WTC11 (cell line): ENCODE measurements around the gene SIKE1. TPM values are rescaled to one million over a fixed set of nuclear protein-coding genes. Genes with fewer than 3 reads are reported as not detected.

Source experiments
- ATAC-seq: fragments of 200-7000 bp; cut with Tn5 transposase; 2 replicates; pipeline ENCODE4 v1.10.0; 2021; ENCODE audit warnings: mild to moderate bottlenecking, moderate library complexity
- CTCF ChIA-PET: fragments of 300-600 bp; sonication (Branson Sonifier 250); formaldehyde crosslinking; loops from one replicate; lab custom pipeline; 2021; ENCODE audit warnings: antibody characterized with exemption; lab: Charles Lee
- POLR2A ChIA-PET: fragments of 350-600 bp; sonication (Branson Sonifier 250); formaldehyde crosslinking; loops from one replicate; lab custom pipeline; 2021; ENCODE audit warnings: antibody characterized with exemption; lab: Charles Lee
- DNase-seq: peaks from one replicate; pipeline ENCODE4 v3.0.0; 2021; ENCODE audit warnings: low spot score
- H3K27ac Mint-ChIP-seq: 2 replicates; pipeline ENCODE4 v1.8.0; 2021; ENCODE audit warnings: mixed read lengths
- H3K27me3 Mint-ChIP-seq: 2 replicates; pipeline ENCODE4 v1.8.0; 2021; ENCODE audit warnings: low read depth, mild to moderate bottlenecking, moderate library complexity, mixed read lengths
- H3K36me3 Mint-ChIP-seq: 2 replicates; pipeline ENCODE4 v1.8.0; 2021; ENCODE audit warnings: mixed read lengths
- H3K4me1 Mint-ChIP-seq: 2 replicates; pipeline ENCODE4 v1.8.0; 2022; ENCODE audit warnings: mixed read lengths
- H3K4me3 Mint-ChIP-seq: 2 replicates; pipeline ENCODE4 v1.8.0; 2021; ENCODE audit warnings: mild to moderate bottlenecking, moderate library complexity, mixed read lengths
- H3K9me3 Mint-ChIP-seq: 2 replicates; pipeline ENCODE4 v1.8.0; 2021; ENCODE audit warnings: mixed read lengths
- AFF4 ChIP-seq: sonication (generic); formaldehyde crosslinking; IDR thresholded peaks from 2 replicates; pipeline ENCODE4 v1.8.1; 2023; ENCODE audit warnings: mild to moderate bottlenecking, missing genetic modification reagents, borderline replicate concordance
- E2F1 ChIP-seq: sonication (generic); formaldehyde crosslinking; IDR thresholded peaks from 2 replicates; pipeline ENCODE4 v1.8.0; 2022; ENCODE audit warnings: mild to moderate bottlenecking, missing genetic modification reagents
- E2F4 ChIP-seq: sonication (generic); formaldehyde crosslinking; IDR thresholded peaks from 2 replicates; pipeline ENCODE4 v1.8.1; 2022; ENCODE audit warnings: low read depth, mild to moderate bottlenecking, moderate library complexity, missing genetic modification reagents, borderline replicate concordance
- ELF4 ChIP-seq: sonication (generic); formaldehyde crosslinking; IDR thresholded peaks from 2 replicates; pipeline ENCODE4 v1.8.1; 2022; ENCODE audit warnings: low read depth, mild to moderate bottlenecking, moderate library complexity, missing genetic modification reagents
- ERG ChIP-seq: fragments of 250-450 bp; sonication (Bioruptor Pico); IDR thresholded peaks from 2 replicates; pipeline ENCODE4 v1.8.0; 2021; ENCODE audit warnings: mild to moderate bottlenecking
- ESRRA ChIP-seq: sonication (generic); formaldehyde crosslinking; IDR thresholded peaks from 2 replicates; pipeline ENCODE4 v1.8.1; 2022; ENCODE audit warnings: mild to moderate bottlenecking, missing genetic modification reagents, borderline replicate concordance
- FOXK1 ChIP-seq: sonication (generic); formaldehyde crosslinking; IDR thresholded peaks from 2 replicates; pipeline ENCODE4 v1.8.0; 2022; ENCODE audit warnings: mild to moderate bottlenecking, moderate library complexity, missing genetic modification reagents
- FOXP4 ChIP-seq: sonication (generic); formaldehyde crosslinking; IDR thresholded peaks from 2 replicates; pipeline ENCODE4 v1.8.0; 2022; ENCODE audit warnings: mild to moderate bottlenecking, missing genetic modification reagents
- OVOL2 ChIP-seq: fragments of 250-450 bp; sonication (Bioruptor Pico); IDR thresholded peaks from 2 replicates; pipeline ENCODE4 v1.9.0; 2021; ENCODE audit warnings: mild to moderate bottlenecking, borderline replicate concordance
- PRRX2 ChIP-seq: fragments of 250-450 bp; sonication (Bioruptor Pico); IDR thresholded peaks from 2 replicates; pipeline ENCODE4 v1.8.0; 2021; ENCODE audit warnings: mild to moderate bottlenecking
- SOX15 ChIP-seq: fragments of 250-450 bp; sonication (Bioruptor Pico); IDR thresholded peaks from 2 replicates; pipeline ENCODE4 v1.9.0; 2021; ENCODE audit warnings: mild to moderate bottlenecking
- SP1 ChIP-seq: sonication (generic); formaldehyde crosslinking; conservative IDR thresholded peaks from 2 replicates; pipeline ENCODE4 v1.8.1; 2022; ENCODE audit warnings: missing genetic modification reagents
- TCF7 ChIP-seq: sonication (generic); formaldehyde crosslinking; IDR thresholded peaks from 2 replicates; pipeline ENCODE4 v1.8.0; 2022; ENCODE audit warnings: mild to moderate bottlenecking, low read depth, missing genetic modification reagents, moderate library complexity
- ZBTB21 ChIP-seq: sonication (generic); formaldehyde crosslinking; IDR thresholded peaks from 2 replicates; pipeline ENCODE4 v1.8.1; 2023; ENCODE audit warnings: mild to moderate bottlenecking, missing genetic modification reagents, borderline replicate concordance
- ZNF219 ChIP-seq: sonication (generic); formaldehyde crosslinking; IDR thresholded peaks from 2 replicates; pipeline ENCODE4 v1.8.0; 2023; ENCODE audit warnings: missing genetic modification reagents, mild to moderate bottlenecking, borderline replicate concordance
- ZNF263 ChIP-seq: sonication (generic); formaldehyde crosslinking; IDR thresholded peaks from 2 replicates; pipeline ENCODE4 v1.8.1; 2022; ENCODE audit warnings: low read depth, mild to moderate bottlenecking, moderate library complexity, missing genetic modification reagents
- ZNF396 ChIP-seq: fragments of 250-450 bp; sonication (Bioruptor Pico); IDR thresholded peaks from 2 replicates; pipeline ENCODE4 v1.8.0; 2021; ENCODE audit warnings: mild to moderate bottlenecking, moderate library complexity, borderline replicate concordance
- ZNF416 ChIP-seq: fragments of 250-450 bp; sonication (Bioruptor Pico); IDR thresholded peaks from 2 replicates; pipeline ENCODE4 v1.9.0; 2021; ENCODE audit warnings: mild to moderate bottlenecking, inconsistent platforms
- ZNF512 ChIP-seq: sonication (generic); formaldehyde crosslinking; IDR thresholded peaks from 2 replicates; pipeline ENCODE4 v1.8.1; 2022; ENCODE audit warnings: missing genetic modification reagents, borderline replicate concordance
- total RNA-seq: library from RNA; stranded (reverse); gene quantifications from 3 replicates; pipeline ENCODE4 v1.2.3, GENCODE V29; 2021
- TF ChIP-seq, protein P1 (sequence below): sonication (generic); formaldehyde crosslinking; IDR thresholded peaks from 2 replicates; pipeline ENCODE4 v1.8.1; 2022; ENCODE audit warnings: low read depth, missing genetic modification reagents, borderline replicate concordance
- TF ChIP-seq, protein P2 (sequence below): sonication (generic); formaldehyde crosslinking; IDR thresholded peaks from 2 replicates; pipeline ENCODE4 v1.8.1; 2023; ENCODE audit warnings: mild to moderate bottlenecking, missing genetic modification reagents, moderate library complexity
- TF ChIP-seq, protein P3 (sequence below): sonication (generic); formaldehyde crosslinking; IDR thresholded peaks from 2 replicates; pipeline ENCODE4 v1.8.0; 2022; ENCODE audit warnings: mild to moderate bottlenecking, missing genetic modification reagents

The SIKE1 gene
- total RNA-seq, 1 experiment from 2014 or later = 68.7 TPM

DNA sequence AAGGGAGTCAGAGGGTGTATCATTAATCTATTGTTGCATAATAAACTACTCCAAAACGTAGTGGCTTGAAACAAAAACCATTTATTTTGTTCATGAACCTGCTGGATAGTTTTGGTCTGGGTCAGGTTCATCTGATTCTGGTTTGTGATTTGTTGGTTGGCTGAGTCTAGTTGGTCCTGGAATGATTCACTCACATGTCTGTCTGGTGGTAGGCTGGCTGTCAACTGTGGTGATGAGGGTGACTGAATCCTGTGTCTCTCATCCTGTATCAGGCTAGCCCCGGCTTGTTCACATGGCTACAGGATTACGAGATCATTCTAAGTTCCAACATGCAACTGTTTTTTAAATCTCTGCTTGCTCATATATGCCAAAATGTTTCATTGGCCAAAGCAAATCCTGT lies 22.5 kb upstream of the SIKE1 start:
- DNase-seq = no peak
- Mint-ChIP-seq H3K27ac (no peak overlapping the region), H3K4me3 (no peak overlapping the region), H3K27me3 (peaks cover 8% of the 10 kb centered on the region), H3K4me1 (no peaks in the 10 kb centered on the region), H3K36me3 (peaks cover 4% of the 10 kb centered on the region), H3K9me3 (peaks cover 9% of the 10 kb centered on the region)
- ChIA-PET POLR2A (no interaction called here), CTCF (no interaction called here)
- TF ChIP-seq ZNF263 (CRISPR knock-in tag) = no peak
- TF ChIP-seq FOXK1 (CRISPR knock-in tag) = no peak
- no peak for TF ChIP-seq TCF7 (CRISPR knock-in tag)
- no peak for TF ChIP-seq PRRX2 (CRISPR knock-in tag)
- no peak for TF ChIP-seq ZNF396 (CRISPR knock-in tag)
- TF ChIP-seq SP1 (CRISPR knock-in tag) = no peak
- TF ChIP-seq ZBTB21 = no peak
- TF ChIP-seq AFF4 (CRISPR knock-in tag) = no peak
- TF ChIP-seq, protein P1, sequence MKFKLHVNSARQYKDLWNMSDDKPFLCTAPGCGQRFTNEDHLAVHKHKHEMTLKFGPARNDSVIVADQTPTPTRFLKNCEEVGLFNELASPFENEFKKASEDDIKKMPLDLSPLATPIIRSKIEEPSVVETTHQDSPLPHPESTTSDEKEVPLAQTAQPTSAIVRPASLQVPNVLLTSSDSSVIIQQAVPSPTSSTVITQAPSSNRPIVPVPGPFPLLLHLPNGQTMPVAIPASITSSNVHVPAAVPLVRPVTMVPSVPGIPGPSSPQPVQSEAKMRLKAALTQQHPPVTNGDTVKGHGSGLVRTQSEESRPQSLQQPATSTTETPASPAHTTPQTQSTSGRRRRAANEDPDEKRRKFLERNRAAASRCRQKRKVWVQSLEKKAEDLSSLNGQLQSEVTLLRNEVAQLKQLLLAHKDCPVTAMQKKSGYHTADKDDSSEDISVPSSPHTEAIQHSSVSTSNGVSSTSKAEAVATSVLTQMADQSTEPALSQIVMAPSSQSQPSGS = no peak
- TF ChIP-seq SOX15 (CRISPR knock-in tag) = no peak
- no peak for TF ChIP-seq ZNF416 (CRISPR knock-in tag)
- no peak for TF ChIP-seq ZNF219
- TF ChIP-seq E2F1 = no peak
- ATAC-seq = no peak

- H3K27me3 Mint-ChIP-seq = peaks cover 34% of the 10 kb centered on the region
- peaks cover 14% of the 10 kb centered on the region for H3K9me3 Mint-ChIP-seq
- TF ChIP-seq, protein P2, sequence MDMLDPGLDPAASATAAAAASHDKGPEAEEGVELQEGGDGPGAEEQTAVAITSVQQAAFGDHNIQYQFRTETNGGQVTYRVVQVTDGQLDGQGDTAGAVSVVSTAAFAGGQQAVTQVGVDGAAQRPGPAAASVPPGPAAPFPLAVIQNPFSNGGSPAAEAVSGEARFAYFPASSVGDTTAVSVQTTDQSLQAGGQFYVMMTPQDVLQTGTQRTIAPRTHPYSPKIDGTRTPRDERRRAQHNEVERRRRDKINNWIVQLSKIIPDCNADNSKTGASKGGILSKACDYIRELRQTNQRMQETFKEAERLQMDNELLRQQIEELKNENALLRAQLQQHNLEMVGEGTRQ = no peak
- TF ChIP-seq FOXP4 (CRISPR knock-in tag) (no peak), ZNF512 (CRISPR knock-in tag) (no peak), ERG (no peak), ELF4 (CRISPR knock-in tag) (no peak), ESRRA (no peak), OVOL2 (CRISPR knock-in tag) (no peak), ZNF219 (no peak), E2F4 (CRISPR knock-in tag) (no peak)
- TF ChIP-seq, protein P3, sequence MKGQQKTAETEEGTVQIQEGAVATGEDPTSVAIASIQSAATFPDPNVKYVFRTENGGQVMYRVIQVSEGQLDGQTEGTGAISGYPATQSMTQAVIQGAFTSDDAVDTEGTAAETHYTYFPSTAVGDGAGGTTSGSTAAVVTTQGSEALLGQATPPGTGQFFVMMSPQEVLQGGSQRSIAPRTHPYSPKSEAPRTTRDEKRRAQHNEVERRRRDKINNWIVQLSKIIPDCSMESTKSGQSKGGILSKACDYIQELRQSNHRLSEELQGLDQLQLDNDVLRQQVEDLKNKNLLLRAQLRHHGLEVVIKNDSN (CRISPR knock-in tag) = no peak
- DNase-seq (no peak), ATAC-seq (no peak)
- peaks cover 3% of the 10 kb centered on the region; the same call in 1 of the 2 replicates for H3K36me3 Mint-ChIP-seq
- no peak overlapping the region for H3K4me3 Mint-ChIP-seq
- H3K4me1 Mint-ChIP-seq = no peaks in the 10 kb centered on the region
- CTCF ChIA-PET = no interaction called here
- POLR2A ChIA-PET = no interaction called here
- no peak overlapping the region for H3K27ac Mint-ChIP-seq
These were observed 13.6 kb upstream of the SIKE1 start for GRCh38 chr1:114794038-114794437.
